Lower lobe of right lung (tissue), 2 donors: ENCODE results near the gene SYCP2. TPM values are rescaled to one million over a fixed set of nuclear protein-coding genes. Genes with fewer than 3 reads are reported as not detected.
"Not testable (repeated sequence)": the region's sequence is repeated elsewhere in the genome, so short reads cannot be mapped to it uniquely, and the experiment has no call there.

Experiments
- ATAC-seq, 2 donors: fragments of 200-7000 bp; cut with Tn5 transposase; one replicate each; pipeline ENCODE4 v1.9.1; 2020 to 2022; ENCODE audit warnings: mild to moderate bottlenecking in 2 of 2, moderate library complexity in 2 of 2
- DNase-seq: peaks from one replicate; pipeline ENCODE4 v3.0.0-alpha.2; 2020
- H3K27ac ChIP-seq: fragments of 200-600 bp; one replicate; pipeline ENCODE4 v1.8.0; 2022
- H3K27me3 ChIP-seq: fragments of 200-600 bp; one replicate; pipeline ENCODE4 v1.8.0; 2022; ENCODE audit warnings: low read depth
- H3K36me3 ChIP-seq: fragments of 200-600 bp; one replicate; pipeline ENCODE4 v1.8.0; 2022; ENCODE audit warnings: mild to moderate bottlenecking
- H3K4me1 ChIP-seq: fragments of 200-600 bp; one replicate; pipeline ENCODE4 v1.8.0; 2022
- H3K4me3 ChIP-seq: fragments of 200-600 bp; one replicate; pipeline ENCODE4 v1.8.0; 2022; ENCODE audit warnings: mild to moderate bottlenecking
- H3K9me3 ChIP-seq: fragments of 200-600 bp; one replicate; pipeline ENCODE4 v1.8.0; 2022
- CTCF ChIP-seq: fragments of 200-600 bp; IDR thresholded peaks from one replicate; pipeline ENCODE4 v1.8.0; 2022; ENCODE audit warnings: antibody characterized with exemption, mild to moderate bottlenecking
- intact Hi-C: fragments of 100-400 bp; cut with DNase I; formaldehyde crosslinking; loops from one replicate; pipeline ENCODE4 v1.11.0; 2022
- total RNA-seq: library from RNA; stranded (reverse); fragmentation: NEBNext Ultra II Directional; extraction: Animal tissue kit (Norgen Biotek cat#: 25700); gene quantifications from one replicate; pipeline ENCODE4 v1.2.1, GENCODE V29; 2021
- donor health status: DM: no; HTN: yes; CAD: no; lungs with severe emphysema.

Gene SYCP2
- total RNA-seq, 1 donor from 2014 or later, result 3.5 TPM

- DNase-seq (no peak), ATAC-seq (no peak)
- Histone ChIP-seq H3K4me1 (no peaks in the 10 kb centered on the region), H3K4me3 (no peak overlapping the region), H3K27me3 (no peaks in the 10 kb centered on the region), H3K9me3 (no peaks in the 10 kb centered on the region), H3K36me3 (no peaks in the 10 kb centered on the region), H3K27ac (no peak overlapping the region)
- intact Hi-C loops, result no loop called here
- TF ChIP-seq CTCF, result no peak
Observed at GRCh38 chr20:59863058-59863457, 70.4 kb downstream of the SYCP2 start.

- intact Hi-C loops, result no loop called here
- no peak for ATAC-seq
Observed at GRCh38 chr20:59861401-59861800, 72.0 kb downstream of the SYCP2 start.

GRCh38 chr20:59858425-59858824 lies 75.0 kb downstream of the SYCP2 start:
- TF ChIP-seq CTCF, result no peak
- DNase-seq (no peak), ATAC-seq (no peak)
- Histone ChIP-seq H3K9me3 (no peaks in the 10 kb centered on the region), H3K27me3 (no peaks in the 10 kb centered on the region), H3K36me3 (no peaks in the 10 kb centered on the region), H3K4me1 (no peaks in the 10 kb centered on the region), H3K27ac (no peak overlapping the region), H3K4me3 (no peak overlapping the region)
- intact Hi-C loops, result no loop called here

More at GRCh38 chr20:59861401-59861800, 72.0 kb downstream of the SYCP2 start:
- TF ChIP-seq CTCF, result no peak
- no peak overlapping the region for H3K4me3 ChIP-seq
- H3K4me1 ChIP-seq, result no peaks in the 10 kb centered on the region
- no peaks in the 10 kb centered on the region for H3K27me3 ChIP-seq
- no peaks in the 10 kb centered on the region for H3K36me3 ChIP-seq
- no peak overlapping the region for H3K27ac ChIP-seq
- DNase-seq, result no peak
- no peaks in the 10 kb centered on the region for H3K9me3 ChIP-seq

GRCh38 chr20:59857966-59858365 lies 75.5 kb downstream of the SYCP2 start:
- no peak overlapping the region for H3K27ac ChIP-seq
- no peaks in the 10 kb centered on the region for H3K9me3 ChIP-seq
- DNase-seq (no peak), ATAC-seq (no peak)
- no peaks in the 10 kb centered on the region for H3K36me3 ChIP-seq
- H3K27me3 ChIP-seq, result no peaks in the 10 kb centered on the region
- no peak overlapping the region for H3K4me3 ChIP-seq
- no peaks in the 10 kb centered on the region for H3K4me1 ChIP-seq
- intact Hi-C loops, result no loop called here
- no peak for TF ChIP-seq CTCF

GRCh38 chr20:59856941-59857340 lies 76.5 kb downstream of the SYCP2 start:
- intact Hi-C loops, H3K4me1 ChIP-seq, H3K9me3 ChIP-seq, ATAC-seq, DNase-seq, H3K4me3 ChIP-seq, H3K27me3 ChIP-seq, H3K27ac ChIP-seq, H3K36me3 ChIP-seq: not testable (repeated sequence)

GRCh38 chr20:59856526-59856925 lies 76.9 kb downstream of the SYCP2 start:
- ATAC-seq, H3K27ac ChIP-seq, H3K36me3 ChIP-seq, intact Hi-C loops, H3K4me1 ChIP-seq, DNase-seq, H3K27me3 ChIP-seq, H3K4me3 ChIP-seq, H3K9me3 ChIP-seq: not testable (repeated sequence)
